ENCODE measurements around the gene COMMD3. TPM values are rescaled to one million over a fixed set of nuclear protein-coding genes. Genes with fewer than 3 reads are reported as not detected.

The COMMD3 gene
- total RNA-seq, 1 donor from 2014 or later: 42.3 TPM

- Mint-ChIP-seq H3K27me3 (ENCODE audit: unreplicated experiment) (peaks cover 27% of the 10 kb centered on the region), H3K4me1 (ENCODE audit: unreplicated experiment) (peaks cover 29% of the 10 kb centered on the region)
- TF ChIP-seq, protein P1, sequence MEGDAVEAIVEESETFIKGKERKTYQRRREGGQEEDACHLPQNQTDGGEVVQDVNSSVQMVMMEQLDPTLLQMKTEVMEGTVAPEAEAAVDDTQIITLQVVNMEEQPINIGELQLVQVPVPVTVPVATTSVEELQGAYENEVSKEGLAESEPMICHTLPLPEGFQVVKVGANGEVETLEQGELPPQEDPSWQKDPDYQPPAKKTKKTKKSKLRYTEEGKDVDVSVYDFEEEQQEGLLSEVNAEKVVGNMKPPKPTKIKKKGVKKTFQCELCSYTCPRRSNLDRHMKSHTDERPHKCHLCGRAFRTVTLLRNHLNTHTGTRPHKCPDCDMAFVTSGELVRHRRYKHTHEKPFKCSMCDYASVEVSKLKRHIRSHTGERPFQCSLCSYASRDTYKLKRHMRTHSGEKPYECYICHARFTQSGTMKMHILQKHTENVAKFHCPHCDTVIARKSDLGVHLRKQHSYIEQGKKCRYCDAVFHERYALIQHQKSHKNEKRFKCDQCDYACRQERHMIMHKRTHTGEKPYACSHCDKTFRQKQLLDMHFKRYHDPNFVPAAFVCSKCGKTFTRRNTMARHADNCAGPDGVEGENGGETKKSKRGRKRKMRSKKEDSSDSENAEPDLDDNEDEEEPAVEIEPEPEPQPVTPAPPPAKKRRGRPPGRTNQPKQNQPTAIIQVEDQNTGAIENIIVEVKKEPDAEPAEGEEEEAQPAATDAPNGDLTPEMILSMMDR (IDR thresholded peaks at IDR 0.05; ENCODE audit: unreplicated experiment): no peak
These were observed 3.4 kb downstream of the COMMD3 start for GRCh38 chr10:22319547-22319979.

DNA sequence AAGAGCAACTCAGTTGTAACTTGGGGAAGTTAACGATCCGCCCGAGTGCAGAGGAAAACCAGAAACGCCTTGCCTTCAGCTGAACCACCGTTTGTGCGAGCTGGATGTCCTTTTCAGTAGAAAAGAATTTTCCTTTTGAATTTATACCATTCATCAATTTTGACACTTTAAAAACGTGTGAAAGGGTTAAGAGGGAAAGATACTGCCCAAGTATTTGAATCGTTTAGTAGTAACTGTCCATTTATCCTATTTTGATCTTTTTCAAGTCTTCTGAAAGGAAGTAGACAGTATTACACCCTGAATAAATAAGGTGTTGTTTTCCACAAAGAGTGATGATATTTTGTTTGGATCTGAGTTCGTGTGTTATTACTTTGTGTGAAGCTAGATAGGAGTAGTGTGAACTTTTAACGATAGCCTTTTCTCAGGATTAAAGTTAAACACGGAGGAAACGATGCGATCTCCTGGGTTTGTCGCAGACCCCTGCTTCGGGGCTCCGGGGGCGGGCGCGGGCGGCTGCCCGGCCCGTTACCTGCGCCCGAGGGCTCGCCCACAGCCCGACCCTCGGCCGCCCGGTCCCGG lies 3.9 kb downstream of the COMMD3 start:
- Mint-ChIP-seq H3K27me3 (ENCODE audit: unreplicated experiment) (peaks cover 25% of the 10 kb centered on the region), H3K4me1 (ENCODE audit: unreplicated experiment) (peaks cover 34% of the 10 kb centered on the region), H3K27ac (ENCODE audit: unreplicated experiment) (peak overlapping the region; percentile 94), H3K9me3 (ENCODE audit: unreplicated experiment) (no peaks in the 10 kb centered on the region), H3K36me3 (ENCODE audit: low read depth, unreplicated experiment) (peaks cover 14% of the 10 kb centered on the region), H3K4me3 (ENCODE audit: unreplicated experiment) (peak overlapping the region; percentile 96)
- TF ChIP-seq, protein P1 (IDR thresholded peaks at IDR 0.05; ENCODE audit: unreplicated experiment): no peak
- DNase-seq (ENCODE audit: low spot score): no peak

More at GRCh38 chr10:22319547-22319979, 3.4 kb downstream of the COMMD3 start:
- Mint-ChIP-seq H3K27ac (ENCODE audit: unreplicated experiment) (peak overlapping the region; percentile 94), H3K36me3 (ENCODE audit: low read depth, unreplicated experiment) (peaks cover 14% of the 10 kb centered on the region), H3K9me3 (ENCODE audit: unreplicated experiment) (no peaks in the 10 kb centered on the region), H3K4me3 (ENCODE audit: unreplicated experiment) (peak overlapping the region; percentile 96)
- DNase-seq (ENCODE audit: low spot score): no peak

GRCh38 chr10:22320591-22321155 lies 4.5 kb downstream of the COMMD3 start, which contains the start of gene BMI1:
Gene BMI1, plus strand, starts transcription at chr10:22321099. Its CDS starts 5,351 bp downstream, at chr10:22326450.
- TF ChIP-seq, protein P1 (IDR thresholded peaks at IDR 0.05; ENCODE audit: unreplicated experiment): no peak
- Mint-ChIP-seq H3K4me1 (ENCODE audit: unreplicated experiment) (peaks cover 30% of the 10 kb centered on the region), H3K27ac (ENCODE audit: unreplicated experiment) (peak within 1 kb of the TSS; percentile 94), H3K27me3 (ENCODE audit: unreplicated experiment) (peaks cover 20% of the 10 kb centered on the region), H3K9me3 (ENCODE audit: unreplicated experiment) (no peaks in the 10 kb centered on the region), H3K4me3 (ENCODE audit: unreplicated experiment) (peak within 1 kb of the TSS; percentile 98), H3K36me3 (ENCODE audit: low read depth, unreplicated experiment) (peaks cover 14% of the 10 kb centered on the region)
- peak; percentile 70 for DNase-seq (ENCODE audit: low spot score)

DNA sequence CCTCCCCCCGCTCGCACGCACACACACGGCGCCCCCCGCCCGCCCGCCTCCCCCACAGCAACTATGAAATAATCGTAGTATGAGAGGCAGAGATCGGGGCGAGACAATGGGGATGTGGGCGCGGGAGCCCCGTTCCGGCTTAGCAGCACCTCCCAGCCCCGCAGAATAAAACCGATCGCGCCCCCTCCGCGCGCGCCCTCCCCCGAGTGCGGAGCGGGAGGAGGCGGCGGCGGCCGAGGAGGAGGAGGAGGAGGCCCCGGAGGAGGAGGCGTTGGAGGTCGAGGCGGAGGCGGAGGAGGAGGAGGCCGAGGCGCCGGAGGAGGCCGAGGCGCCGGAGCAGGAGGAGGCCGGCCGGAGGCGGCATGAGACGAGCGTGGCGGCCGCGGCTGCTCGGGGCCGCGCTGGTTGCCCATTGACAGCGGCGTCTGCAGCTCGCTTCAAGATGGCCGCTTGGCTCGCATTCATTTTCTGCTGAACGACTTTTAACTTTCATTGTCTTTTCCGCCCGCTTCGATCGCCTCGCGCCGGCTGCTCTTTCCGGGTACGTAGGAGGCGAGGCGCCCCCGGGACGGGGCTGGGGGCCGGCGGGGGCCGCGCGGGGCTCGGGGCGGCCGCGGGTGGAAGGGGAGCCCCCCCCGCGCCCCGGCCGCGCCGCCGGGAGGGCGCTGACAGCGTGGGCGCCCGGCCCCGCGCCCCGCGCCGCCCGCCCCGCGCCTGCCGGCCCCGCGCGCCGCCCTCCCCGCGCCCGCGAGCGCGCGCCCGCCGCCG lies 5.2 kb downstream of the COMMD3 start:
- Mint-ChIP-seq H3K9me3 (ENCODE audit: unreplicated experiment) (no peaks in the 10 kb centered on the region), H3K27me3 (ENCODE audit: unreplicated experiment) (peaks cover 23% of the 10 kb centered on the region), H3K4me3 (ENCODE audit: unreplicated experiment) (peak overlapping the region; percentile 79), H3K36me3 (ENCODE audit: low read depth, unreplicated experiment) (peaks cover 14% of the 10 kb centered on the region), H3K4me1 (ENCODE audit: unreplicated experiment) (peaks cover 32% of the 10 kb centered on the region), H3K27ac (ENCODE audit: unreplicated experiment) (no peak overlapping the region)
- TF ChIP-seq, protein P1 (IDR thresholded peaks at IDR 0.05; ENCODE audit: unreplicated experiment): no peak
- peak; percentile 62 for DNase-seq (ENCODE audit: low spot score)

Data from endothelial cell (in vitro differentiated cells).